ENCODE measurements around the gene GLP2R.

The GLP2R gene

GRCh38 chr17:9843152-9844010 is 17.7 kb downstream of the GLP2R start:
- in situ Hi-C loops (cut with HindIII; ENCODE audit: low pct_unique_long_range_greater_than_20kb, low sequenced_read_pairs): no loop called here
- TF ChIP-seq JUND (IDR thresholded peaks at IDR 0.05; ENCODE audit: low read depth): no peak
- no peak for DNase-seq (ENCODE audit: low read depth in 1 of 2, low spot score in 1 of 2)

- no peak for DNase-seq (ENCODE audit: low read depth in 1 of 2, low spot score in 1 of 2)
- no peak for TF ChIP-seq JUND (IDR thresholded peaks at IDR 0.05; ENCODE audit: low read depth)
- in situ Hi-C loops (cut with HindIII; ENCODE audit: low pct_unique_long_range_greater_than_20kb, low sequenced_read_pairs): no loop called here
Measured at GRCh38 chr17:9844153-9844552, 18.4 kb downstream of the GLP2R start.

- TF ChIP-seq JUND (IDR thresholded peaks at IDR 0.05; ENCODE audit: low read depth): no peak
- in situ Hi-C loops (cut with HindIII; ENCODE audit: low pct_unique_long_range_greater_than_20kb, low sequenced_read_pairs): no loop called here
- no peak for DNase-seq (ENCODE audit: low read depth in 1 of 2, low spot score in 1 of 2)
Measured at GRCh38 chr17:9845306-9845705, 19.6 kb downstream of the GLP2R start.

GRCh38 chr17:9850151-9850550 is 24.4 kb downstream of the GLP2R start:
- in situ Hi-C loops (cut with HindIII; ENCODE audit: low pct_unique_long_range_greater_than_20kb, low sequenced_read_pairs): no loop called here
- no peak for DNase-seq (ENCODE audit: low read depth in 1 of 2, low spot score in 1 of 2)
- no peak for TF ChIP-seq JUND (IDR thresholded peaks at IDR 0.05; ENCODE audit: low read depth)

- in situ Hi-C loops (cut with HindIII; ENCODE audit: low pct_unique_long_range_greater_than_20kb, low sequenced_read_pairs): no loop called here
- no peak for TF ChIP-seq JUND (IDR thresholded peaks at IDR 0.05; ENCODE audit: low read depth)
- DNase-seq (ENCODE audit: low read depth in 1 of 2, low spot score in 1 of 2): no peak
Measured at GRCh38 chr17:9854255-9854654, 28.5 kb downstream of the GLP2R start.

GRCh38 chr17:9855036-9855435 is 29.3 kb downstream of the GLP2R start:
- in situ Hi-C loops (cut with HindIII; ENCODE audit: low pct_unique_long_range_greater_than_20kb, low sequenced_read_pairs): no loop called here
- no peak for DNase-seq (ENCODE audit: low read depth in 1 of 2, low spot score in 1 of 2)
- TF ChIP-seq JUND (IDR thresholded peaks at IDR 0.05; ENCODE audit: low read depth): no peak

- no peak for TF ChIP-seq JUND (IDR thresholded peaks at IDR 0.05; ENCODE audit: low read depth)
- in situ Hi-C loops (cut with HindIII; ENCODE audit: low pct_unique_long_range_greater_than_20kb, low sequenced_read_pairs): no loop called here
- DNase-seq (ENCODE audit: low read depth in 1 of 2, low spot score in 1 of 2): no peak
Measured at GRCh38 chr17:9859781-9860180, 34.1 kb downstream of the GLP2R start.

GRCh38 chr17:9860851-9861250 is 35.1 kb downstream of the GLP2R start:
- no peak for TF ChIP-seq JUND (IDR thresholded peaks at IDR 0.05; ENCODE audit: low read depth)
- DNase-seq (ENCODE audit: low read depth in 1 of 2, low spot score in 1 of 2): no peak
- in situ Hi-C loops (cut with HindIII; ENCODE audit: low pct_unique_long_range_greater_than_20kb, low sequenced_read_pairs): no loop called here

GRCh38 chr17:9862220-9862619 is 36.5 kb downstream of the GLP2R start:
- no peak for DNase-seq (ENCODE audit: low read depth in 1 of 2, low spot score in 1 of 2)
- TF ChIP-seq JUND (IDR thresholded peaks at IDR 0.05; ENCODE audit: low read depth): no peak
- in situ Hi-C loops (cut with HindIII; ENCODE audit: low pct_unique_long_range_greater_than_20kb, low sequenced_read_pairs): no loop called here

GRCh38 chr17:9862949-9863348 is 37.2 kb downstream of the GLP2R start:
- DNase-seq (ENCODE audit: low read depth in 1 of 2, low spot score in 1 of 2): no peak
- in situ Hi-C loops (cut with HindIII; ENCODE audit: low pct_unique_long_range_greater_than_20kb, low sequenced_read_pairs): no loop called here
- TF ChIP-seq JUND (IDR thresholded peaks at IDR 0.05; ENCODE audit: low read depth): no peak

GRCh38 chr17:9865586-9865985 is 39.9 kb downstream of the GLP2R start:
- no peak for DNase-seq (ENCODE audit: low read depth in 1 of 2, low spot score in 1 of 2)
- in situ Hi-C loops (cut with HindIII; ENCODE audit: low pct_unique_long_range_greater_than_20kb, low sequenced_read_pairs): no loop called here
- no peak for TF ChIP-seq JUND (IDR thresholded peaks at IDR 0.05; ENCODE audit: low read depth)

GRCh38 chr17:9868552-9868951 is 42.8 kb downstream of the GLP2R start:
- no peak for DNase-seq (ENCODE audit: low read depth in 1 of 2, low spot score in 1 of 2)
- TF ChIP-seq JUND (IDR thresholded peaks at IDR 0.05; ENCODE audit: low read depth): no peak
- in situ Hi-C loops (cut with HindIII; ENCODE audit: low pct_unique_long_range_greater_than_20kb, low sequenced_read_pairs): no loop called here

GRCh38 chr17:9872852-9873251 is 47.1 kb downstream of the GLP2R start:
- DNase-seq (ENCODE audit: low read depth in 1 of 2, low spot score in 1 of 2): no peak
- in situ Hi-C loops (cut with HindIII; ENCODE audit: low pct_unique_long_range_greater_than_20kb, low sequenced_read_pairs): no loop called here
- TF ChIP-seq JUND (IDR thresholded peaks at IDR 0.05; ENCODE audit: low read depth): no peak

- no peak for TF ChIP-seq JUND (IDR thresholded peaks at IDR 0.05; ENCODE audit: low read depth)
- DNase-seq (ENCODE audit: low read depth in 1 of 2, low spot score in 1 of 2): no peak
- in situ Hi-C loops (cut with HindIII; ENCODE audit: low pct_unique_long_range_greater_than_20kb, low sequenced_read_pairs): no loop called here
Measured at GRCh38 chr17:9874722-9875121, 49.0 kb downstream of the GLP2R start.
